Measurements from ENCODE around the gene ABHD3.

- TF ChIP-seq CTCF (IDR thresholded peaks at IDR 0.05): no peak
- TF ChIP-seq EP300 (IDR thresholded peaks at IDR 0.05; ENCODE audit: low read depth): no peak
- no peak for TF ChIP-seq POLR2AphosphoS5 (IDR thresholded peaks at IDR 0.05)
Observed at GRCh38 chr18:21743166-21743832, 38.7 kb upstream of the ABHD3 start.
